NOMO-1 treated with DMSO at 0.1 percent for 48 hours (cell line): ENCODE measurements around the gene GHDC.

Experiments
- DNase-seq: peaks from one replicate; lab custom pipeline; 2025; ENCODE audit not compliant: unreplicated experiment; lab: John Stamatoyannopoulos, UW

The GHDC gene

DNA sequence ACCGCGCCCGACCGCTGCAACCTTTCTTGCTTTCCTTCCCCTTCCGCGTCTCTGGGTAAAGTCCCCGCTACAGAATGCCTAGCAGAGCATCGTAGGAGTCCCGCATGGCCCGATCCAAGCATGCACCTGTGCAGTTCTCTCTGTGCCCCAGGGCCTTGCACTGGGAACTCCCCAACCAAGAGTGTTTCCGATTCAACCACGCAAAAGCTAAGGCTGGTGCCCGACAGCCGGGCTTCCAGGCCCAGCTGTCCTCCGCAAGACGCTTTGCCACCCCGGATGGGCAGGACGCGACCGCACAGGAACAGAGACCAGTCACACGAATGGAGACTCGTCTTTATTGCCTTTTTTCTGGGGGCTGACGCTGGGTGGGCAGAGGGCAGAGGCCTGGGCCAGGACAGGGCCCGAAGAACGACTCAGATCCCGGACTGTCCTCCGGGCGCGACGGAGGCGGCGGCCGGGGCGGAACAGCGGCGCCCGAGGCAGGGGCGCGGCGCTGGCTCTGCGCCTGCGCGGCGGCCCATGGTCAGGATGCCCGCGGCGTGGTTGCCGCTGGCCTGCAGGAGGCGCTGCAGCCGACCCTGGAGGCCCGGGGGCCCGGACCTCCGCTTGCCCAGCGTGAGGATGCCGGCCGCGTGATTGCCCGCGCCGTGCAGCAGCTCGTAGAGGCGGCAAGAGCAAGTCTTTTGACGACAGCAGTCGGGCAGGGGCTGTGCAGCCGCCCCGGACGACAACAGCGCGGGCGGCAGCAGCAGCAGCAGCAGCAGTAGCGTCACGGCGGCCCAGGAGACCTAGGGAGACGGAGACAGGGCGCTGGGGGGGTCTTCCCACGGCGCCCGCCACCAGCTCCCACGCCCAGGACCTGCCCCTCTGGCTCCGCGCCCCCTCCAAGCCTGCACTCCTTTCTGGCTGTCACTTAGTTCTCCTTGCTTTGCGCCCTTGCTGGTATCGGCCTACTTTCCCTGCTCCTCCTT, 10.3 kb downstream of the GHDC start:
- peak; percentile 78 for DNase-seq

DNA sequence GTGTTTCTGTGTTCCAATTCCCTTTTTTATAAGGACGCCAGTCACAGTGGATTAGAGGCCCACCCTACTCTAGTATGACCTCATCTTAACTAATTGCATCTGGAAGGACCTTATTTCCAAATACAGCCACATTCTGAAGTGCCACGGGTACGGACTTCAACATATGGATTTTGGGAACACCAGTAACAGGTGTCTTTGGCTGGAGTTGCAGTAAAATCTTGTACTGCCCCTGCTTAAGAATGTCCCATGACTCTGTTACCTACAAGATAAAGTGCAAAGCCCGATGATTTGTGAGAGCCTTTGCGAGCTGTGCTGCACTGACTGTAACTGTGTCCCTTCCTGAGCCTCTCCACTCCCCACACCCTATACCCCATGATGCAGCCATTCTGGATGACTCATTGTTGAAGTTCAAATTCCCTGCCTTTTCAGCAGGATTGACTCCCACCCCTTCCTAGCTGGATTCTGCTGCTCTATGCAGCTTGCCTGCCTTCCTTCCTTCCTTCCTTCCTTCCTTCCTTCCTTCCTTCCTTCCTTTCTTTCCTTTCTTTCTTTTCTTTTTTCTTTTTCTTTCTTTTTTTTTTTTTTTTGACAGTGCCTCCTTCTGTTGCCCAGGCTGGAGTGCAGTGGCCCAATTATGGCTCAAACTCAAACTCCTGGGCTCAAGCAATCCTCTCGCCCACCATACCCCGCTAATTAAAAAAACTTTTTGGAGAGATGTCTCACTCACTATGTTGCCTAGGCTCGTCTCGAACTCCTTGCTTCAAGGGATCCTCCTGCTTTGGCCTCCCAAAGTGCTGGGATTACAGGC, 11.2 kb downstream of the GHDC start:
- no peak for DNase-seq

DNA sequence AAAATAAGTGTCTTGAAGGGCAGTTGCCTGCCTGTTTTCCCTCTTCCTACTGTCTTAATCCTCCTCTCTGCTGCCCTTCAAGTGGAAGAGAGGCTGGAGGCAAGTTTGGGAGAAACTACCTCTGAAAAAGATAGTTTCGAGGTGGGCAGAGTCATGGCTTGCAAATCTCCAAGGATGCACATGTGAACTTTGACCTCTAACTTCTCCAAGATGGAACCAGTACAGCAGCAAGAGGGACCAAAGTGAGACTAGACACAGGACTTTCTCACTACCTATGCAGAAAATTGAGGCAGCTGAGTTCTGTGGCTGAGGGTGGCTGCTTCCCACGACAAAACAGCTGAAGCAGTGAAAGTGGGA, 12.5 kb downstream of the GHDC start:
- DNase-seq = no peak

DNA sequence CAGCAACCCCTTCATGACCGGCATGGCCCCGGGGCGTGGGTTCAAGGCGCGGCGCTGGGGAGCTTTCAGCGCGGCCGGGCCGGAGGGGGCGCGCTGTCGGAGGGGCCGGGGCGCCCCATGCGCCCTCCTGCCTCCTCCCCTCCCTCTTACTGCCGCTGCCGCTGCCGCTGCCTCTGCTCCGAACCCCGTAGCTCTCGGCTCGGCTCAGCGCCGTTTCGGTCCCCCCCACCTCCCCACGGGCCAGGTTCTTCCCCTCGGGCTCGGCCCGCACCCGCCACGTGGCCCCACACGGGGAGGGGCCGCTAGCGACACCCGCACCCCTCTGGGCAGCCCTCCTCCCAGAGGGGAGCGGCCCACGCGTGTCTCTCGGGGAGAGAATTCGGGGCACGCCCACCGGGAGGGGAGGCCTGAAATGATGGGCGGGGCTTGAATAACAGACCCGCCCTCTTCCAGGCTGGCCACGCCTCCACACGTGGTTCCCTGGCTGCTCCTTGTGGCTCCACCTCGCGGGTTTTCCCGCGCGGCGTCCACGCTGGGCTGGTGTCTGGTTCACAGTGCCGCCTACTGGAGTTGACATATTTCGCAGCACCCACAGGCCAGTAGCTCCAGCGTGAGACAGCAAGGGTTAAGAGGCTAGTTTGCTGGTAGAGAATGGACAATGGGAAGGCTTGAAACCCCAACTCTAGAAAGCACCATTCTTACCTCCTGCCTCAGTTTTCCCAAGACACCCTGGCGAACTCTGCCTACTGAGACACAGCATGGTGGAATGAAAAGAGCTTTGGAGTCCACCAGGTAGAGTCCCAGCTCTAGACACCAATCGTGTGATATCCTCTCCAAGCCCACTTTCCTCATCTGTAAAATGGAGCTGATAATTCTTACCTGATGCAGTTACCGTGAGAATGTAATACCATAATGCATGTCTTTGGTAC, 13.1 kb downstream of the GHDC start, which contains the start of gene KCNH4:
Gene KCNH4 (minus strand): TSS at position 221 of the 929 bp plus-strand sequence. CDS start 197 bp downstream, at position 24.
- peak; percentile 79 for DNase-seq

DNA sequence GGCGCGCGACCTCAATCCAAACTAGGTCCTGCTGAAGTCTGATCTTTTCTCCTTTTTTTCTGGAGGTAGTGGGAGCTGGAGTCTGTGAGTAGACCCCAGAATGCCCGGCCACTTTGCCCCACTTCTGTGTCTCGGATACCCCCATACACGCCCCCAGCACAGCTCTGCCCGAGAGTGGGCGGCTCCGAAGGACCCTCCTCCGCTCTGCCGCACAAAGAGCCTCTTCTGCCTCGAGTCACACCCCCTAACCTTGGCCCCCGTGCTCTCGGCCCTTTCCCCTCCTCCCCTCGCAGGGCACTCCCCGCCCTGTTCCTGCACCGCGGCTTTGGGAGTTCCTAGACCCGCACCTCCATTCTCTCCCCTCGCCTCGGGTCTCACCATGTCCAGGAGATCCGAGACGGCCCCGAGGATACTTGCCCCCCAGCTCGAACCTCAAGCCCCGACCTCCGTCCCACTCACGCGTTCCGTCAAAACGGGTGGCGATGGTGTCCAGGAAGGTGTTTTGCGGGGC, 13.8 kb downstream of the GHDC start:
- DNase-seq = no peak

DNA sequence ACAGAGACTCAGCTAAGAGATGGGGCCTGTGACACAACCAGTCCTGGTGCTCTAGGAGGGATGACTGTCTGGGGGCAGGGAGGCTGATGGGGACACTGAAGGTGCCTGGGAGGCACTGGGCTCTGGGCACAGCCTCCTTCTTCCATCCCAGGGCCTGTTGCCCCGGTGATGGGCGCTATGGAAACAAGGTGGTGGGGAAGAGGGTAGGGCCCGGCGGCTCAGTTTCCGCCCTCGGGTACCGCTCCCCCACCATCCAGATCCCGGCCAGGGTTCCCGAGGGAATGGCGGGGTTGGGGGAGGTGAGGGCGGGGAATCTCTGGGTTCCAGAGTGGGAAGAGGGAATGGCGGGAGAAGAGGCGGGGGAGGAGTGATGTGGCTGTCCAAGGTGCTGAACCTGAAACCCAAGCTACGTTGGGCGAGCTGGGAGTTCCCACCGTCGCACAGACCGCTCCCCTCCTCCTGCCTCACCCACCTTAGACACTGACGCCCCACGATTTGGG, 14.3 kb downstream of the GHDC start:
- DNase-seq = peak; percentile 4

DNA sequence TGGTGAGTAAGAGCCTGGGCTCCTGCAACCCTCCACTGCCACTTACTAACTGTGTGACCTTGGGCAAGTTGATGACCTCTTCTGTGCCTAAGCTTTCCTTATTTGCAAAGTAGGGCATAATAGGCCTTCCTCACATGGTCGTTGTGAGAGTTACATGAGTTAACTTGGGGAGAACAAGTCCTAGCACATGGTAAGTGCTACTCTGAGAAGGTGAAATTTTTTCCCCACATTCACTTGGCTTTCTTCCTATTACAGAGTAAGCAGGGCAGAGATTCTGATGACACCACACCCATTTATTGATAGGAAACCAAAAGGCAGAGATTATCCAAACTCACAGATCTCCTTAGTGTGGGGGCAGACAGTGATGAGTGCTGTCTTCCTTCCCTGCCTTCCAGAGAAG, 15.0 kb downstream of the GHDC start:
- DNase-seq = no peak

DNA sequence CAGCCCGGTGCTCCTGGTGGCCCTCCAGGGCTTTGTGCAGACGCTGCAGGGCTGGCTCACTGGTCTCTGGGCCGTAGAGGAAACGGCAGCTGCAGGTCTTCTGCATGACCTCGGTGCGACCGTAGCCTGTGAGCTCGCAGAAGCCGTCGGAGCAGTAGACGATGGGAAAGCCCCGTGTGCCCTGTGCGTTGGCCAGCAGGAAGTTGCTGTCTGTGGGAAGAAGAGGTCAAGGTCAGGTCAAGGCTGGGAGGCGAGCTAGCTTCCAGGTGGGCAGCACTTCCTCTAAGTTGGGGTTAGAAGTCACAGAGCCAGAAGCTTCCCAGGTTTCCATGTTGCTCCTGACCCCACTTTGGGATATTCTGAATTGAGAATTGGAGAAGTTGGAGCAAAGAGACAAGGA, 15.5 kb downstream of the GHDC start:
- DNase-seq = no peak

DNA sequence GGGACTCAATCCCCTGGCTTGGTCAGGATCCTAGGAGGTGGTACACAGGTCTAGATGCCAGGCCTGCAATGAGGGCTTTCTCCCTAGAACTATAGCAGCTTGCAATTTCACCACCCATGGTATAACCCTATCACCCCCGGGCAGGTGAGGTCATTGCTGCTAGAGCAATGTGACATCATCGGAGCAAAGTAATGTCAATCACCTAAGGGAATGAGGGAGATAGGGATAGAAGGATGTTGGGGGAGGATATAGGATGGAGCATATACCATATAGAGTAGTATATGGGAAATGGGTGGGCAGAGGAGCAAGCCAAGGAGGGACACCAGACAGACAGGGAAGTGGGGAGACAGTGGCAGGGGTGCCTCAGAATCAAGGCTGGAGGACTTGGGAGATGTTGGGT, 16.6 kb downstream of the GHDC start:
- no peak for DNase-seq

DNA sequence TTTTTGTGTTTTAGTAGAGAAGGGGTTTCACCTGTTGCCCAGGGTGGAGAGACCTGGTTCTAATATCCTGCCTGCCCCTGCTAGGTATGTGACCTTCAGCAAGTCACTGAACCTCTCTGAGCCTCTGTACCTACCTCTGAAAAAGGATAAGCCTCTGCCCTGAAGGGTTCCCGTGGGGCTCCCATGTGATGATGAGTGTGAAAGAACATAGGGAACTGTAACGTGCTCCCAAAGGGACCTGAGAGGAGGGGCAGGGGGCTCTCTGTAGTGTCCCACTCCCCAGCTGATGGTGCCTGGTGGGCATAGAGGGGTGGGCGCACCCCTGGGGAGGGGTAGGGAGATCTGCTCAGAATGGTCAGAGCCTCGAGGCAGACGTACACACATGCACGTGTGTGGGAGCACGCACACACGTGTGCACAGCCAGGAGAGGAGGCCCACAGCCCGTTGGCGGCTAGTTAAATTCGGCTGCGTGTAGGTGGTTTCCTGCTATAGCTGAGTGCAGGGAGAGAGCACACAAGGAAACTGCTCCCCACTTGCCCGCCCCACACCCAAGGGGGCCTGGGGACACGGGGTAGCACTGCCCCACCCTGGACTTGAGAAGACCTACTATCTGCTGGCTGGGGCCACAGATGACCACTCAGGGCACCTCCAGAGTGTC, 20.0 kb downstream of the GHDC start:
- no peak for DNase-seq

DNA sequence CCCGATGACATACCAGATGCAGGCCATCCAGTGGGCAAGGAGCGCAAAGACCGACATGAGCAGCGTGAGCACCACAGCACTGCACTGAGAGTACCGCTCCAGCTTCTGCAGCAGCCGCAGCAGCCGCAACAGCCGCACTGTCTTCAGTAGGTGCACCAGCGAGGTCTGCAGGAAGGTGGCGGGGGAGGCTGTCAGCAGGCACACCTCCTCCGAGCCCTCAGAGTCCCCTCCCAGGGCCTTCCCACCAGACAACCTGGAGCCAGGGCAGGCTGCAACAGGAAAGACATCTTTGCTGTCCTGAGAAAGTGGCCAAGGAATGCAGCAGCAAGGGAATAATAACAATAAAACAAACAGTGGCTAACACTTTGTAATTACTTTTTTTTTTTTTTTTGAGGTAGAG, 22.5 kb downstream of the GHDC start:
- DNase-seq = no peak

DNA sequence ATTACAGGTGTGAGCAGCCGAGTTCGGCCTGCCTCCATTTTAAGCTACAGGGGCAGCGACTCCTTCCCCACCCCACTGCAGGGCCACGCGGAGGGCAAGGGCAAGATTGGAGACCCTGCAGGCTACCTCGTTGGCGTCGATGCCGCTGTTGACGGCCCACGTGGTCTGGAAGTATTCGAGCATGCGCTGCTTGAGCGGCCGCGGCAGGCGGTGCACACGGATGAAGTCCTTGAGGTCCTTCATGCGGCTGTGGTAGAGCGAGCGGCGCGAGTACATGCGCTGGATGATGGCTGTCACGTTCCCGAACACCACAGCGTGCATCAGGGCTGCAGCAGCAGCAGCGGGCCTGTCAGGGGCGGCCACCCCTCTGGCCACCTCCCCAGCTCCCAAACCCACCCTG, 24.9 kb downstream of the GHDC start:
- DNase-seq = no peak

DNA sequence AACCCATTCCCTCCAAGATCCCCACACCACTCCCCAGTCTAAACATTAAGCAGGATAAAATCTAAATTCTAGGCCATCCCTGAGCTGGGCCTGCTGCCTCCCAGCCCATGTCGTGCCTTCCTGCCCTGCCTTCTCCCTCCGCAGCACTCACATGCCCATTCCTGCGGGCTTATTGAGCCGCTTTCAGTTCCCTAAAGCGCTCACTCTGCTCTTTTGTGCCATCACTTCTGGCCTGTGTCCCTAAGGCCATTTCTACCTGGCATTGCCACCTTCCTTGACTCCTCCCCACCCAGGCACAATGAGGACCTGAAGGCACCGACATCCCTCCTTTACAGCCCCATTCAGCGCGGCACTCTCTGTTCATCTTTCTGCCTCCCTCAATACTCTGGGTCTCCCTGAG, 26.5 kb downstream of the GHDC start:
- DNase-seq = peak; percentile 26

DNA sequence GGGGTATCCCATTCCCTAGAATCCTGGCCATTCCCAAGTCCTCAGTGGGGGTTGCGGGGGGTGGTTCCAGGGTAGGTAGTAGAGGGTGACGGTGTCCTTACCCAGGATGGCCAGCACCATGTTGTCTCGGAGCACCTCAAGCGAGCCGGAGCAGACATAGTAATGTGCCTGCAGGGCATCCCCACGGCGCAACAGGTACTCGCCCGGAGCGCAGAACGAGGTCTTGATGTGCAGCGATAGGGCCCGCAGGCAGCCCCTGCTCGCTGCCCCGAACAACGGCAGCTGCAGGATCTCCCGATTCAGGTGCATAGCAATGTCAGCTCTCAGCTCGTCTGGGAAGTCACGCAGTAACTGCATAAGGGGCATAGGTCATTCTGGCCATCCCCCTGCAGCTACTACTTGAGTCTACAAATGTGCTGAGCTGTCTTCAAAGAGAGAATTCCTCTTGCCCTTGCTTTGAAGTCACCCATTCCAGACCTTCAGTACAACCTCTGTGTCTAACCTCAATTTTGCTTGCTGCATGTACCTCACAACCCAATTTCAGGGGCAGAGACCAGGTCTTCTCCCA, 28.0 kb downstream of the GHDC start:
- DNase-seq = no peak

DNA sequence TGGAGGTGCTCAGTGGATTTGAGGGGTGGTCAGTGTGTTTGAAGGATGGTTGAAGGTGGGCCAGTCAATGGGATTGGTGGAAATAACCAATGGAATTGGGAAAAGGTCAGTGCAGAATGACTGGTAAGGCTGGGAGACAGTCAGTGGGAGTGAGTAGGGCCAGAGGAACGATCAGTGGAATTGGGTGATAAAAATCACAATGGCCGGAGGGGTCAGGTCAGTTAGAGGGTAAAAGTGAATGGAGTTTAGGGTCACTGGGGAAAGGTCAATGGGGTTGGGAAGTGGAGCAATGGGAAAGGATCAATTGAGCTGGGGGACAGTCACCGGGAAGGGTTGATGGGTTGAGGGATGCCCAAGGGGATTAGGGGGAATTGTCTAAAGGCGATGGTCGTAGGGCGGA, 28.5 kb downstream of the GHDC start:
- DNase-seq = no peak

DNA sequence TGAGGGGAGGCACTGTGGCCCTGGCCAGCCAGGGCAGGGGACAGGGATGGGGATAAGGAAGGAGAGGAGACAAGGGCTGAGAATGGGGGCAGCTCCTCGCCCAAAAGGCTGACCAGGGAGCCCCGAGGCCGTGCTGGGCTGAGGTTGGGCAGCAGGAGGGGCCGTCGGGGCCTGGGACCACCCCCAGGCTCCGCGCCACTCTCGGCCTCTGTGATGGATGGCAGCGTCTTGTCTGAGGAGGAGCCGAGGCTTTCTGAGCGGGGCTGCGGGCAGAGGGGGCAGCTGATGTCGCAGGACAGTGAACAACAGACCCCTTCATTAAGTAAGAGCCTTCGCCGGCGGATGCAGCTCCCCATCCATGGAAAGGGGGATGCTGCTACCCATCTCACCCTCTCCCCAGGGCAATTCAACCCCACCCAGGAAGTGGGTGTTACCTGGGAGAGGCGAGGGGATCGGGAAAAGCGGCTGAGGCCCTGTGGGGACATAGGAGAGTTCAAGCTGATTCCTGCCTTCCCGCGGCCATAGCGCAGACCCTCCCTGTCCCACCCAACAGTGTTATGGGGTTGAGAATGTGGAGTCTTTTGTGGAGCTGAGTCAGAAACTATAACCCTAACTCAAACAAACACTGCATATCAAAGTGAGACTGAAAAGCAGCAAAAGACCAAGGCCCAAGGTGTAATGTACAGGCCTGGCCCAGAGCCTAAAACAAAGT, 30.4 kb downstream of the GHDC start:
- no peak for DNase-seq

DNA sequence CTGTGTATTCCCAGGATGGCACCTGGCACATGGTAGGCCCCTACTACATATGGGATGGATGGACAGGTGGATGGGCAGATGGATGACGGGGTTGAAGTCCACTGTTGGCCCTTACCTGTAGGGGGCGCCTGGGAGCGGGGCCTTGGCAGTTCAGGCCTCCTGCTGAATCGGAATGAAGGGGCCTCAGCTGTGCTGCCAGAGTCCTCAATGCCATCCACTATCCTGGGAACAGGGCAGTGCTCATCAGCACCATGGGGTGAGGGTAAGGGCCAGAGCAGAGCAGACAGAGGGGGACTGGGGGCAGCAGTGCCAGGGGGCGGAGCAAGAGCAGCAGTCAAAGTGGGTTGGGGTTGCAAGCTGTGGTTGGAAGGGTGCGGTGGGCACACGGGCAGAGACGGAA, 31.2 kb downstream of the GHDC start:
- no peak for DNase-seq

DNA sequence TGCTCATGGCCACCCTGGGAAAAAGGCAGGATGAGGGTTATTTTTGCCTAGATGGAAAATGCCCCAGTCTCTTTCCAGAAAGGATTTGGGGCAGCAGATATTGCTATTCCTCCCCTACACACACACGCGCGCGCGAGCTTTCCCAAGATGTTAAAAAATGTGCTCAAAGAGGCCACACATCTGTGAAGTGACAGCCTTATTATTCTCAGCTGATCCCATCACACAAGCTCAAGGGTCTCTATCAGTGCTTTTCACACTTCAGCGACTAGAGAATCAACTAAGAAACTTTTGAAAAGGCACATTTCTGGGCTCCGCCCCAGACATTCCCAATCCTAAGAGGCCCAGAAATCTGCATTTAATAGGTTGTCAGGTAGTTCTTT, 33.8 kb downstream of the GHDC start:
- DNase-seq = no peak
